Sigmoid colon (tissue), 4 donors: ENCODE data around the gene ZIC2.

ENCODE experiments used
- CTCF ChIP-seq, 4 experiments: fragments of 450-650 bp in 3 of 4; fragments of 200-600 bp in 1 of 4; IDR thresholded peaks; one replicate each; pipeline ENCODE4 v1.5.1; 2016 to 2019; ENCODE audit warnings: antibody characterized with exemption in 4 of 4, mild to moderate bottlenecking in 3 of 4, moderate library complexity in 2 of 4
- EP300 ChIP-seq, 4 donors: sonication (generic); formaldehyde crosslinking; IDR thresholded peaks; one replicate each; pipeline ENCODE4 v1.6.1; 2017; ENCODE audit warnings: antibody characterized with exemption in 4 of 4
- POLR2A ChIP-seq, 2 donors: fragments of 450-650 bp; IDR thresholded peaks; one replicate each; pipeline ENCODE4 v1.6.1; 2016; ENCODE audit warnings: antibody characterized with exemption in 2 of 2, mild to moderate bottlenecking in 2 of 2, moderate library complexity in 2 of 2
- POLR2AphosphoS5 ChIP-seq, 4 donors: sonication (generic); formaldehyde crosslinking; IDR thresholded peaks; one replicate each; pipeline ENCODE4 v1.6.1; 2017; ENCODE audit warnings: antibody characterized with exemption in 4 of 4

- TF ChIP-seq CTCF (IDR thresholded peaks at IDR 0.05) (no peak), POLR2A (IDR thresholded peaks at IDR 0.05) (no peak), EP300 (IDR thresholded peaks at IDR 0.05) (no peak), POLR2AphosphoS5 (IDR thresholded peaks at IDR 0.05) (no peak)
Measured at GRCh38 chr13:99956473-99957349, 24.9 kb upstream of the ZIC2 start.
